ENCODE measurements around the gene STKLD1.

Gene STKLD1

GRCh38 chr9:133383438-133383837 lies 7.3 kb downstream of the STKLD1 start:
- CTCF ChIA-PET, result no interaction called here
- DNase-seq (ENCODE audit: low read depth, low spot score), result no peak
- POLR2A ChIA-PET, result no interaction called here
- no peak overlapping the region for H3K4me3 ChIP-seq (ENCODE audit: low read depth, low read length)
- TF ChIP-seq, protein P1, sequence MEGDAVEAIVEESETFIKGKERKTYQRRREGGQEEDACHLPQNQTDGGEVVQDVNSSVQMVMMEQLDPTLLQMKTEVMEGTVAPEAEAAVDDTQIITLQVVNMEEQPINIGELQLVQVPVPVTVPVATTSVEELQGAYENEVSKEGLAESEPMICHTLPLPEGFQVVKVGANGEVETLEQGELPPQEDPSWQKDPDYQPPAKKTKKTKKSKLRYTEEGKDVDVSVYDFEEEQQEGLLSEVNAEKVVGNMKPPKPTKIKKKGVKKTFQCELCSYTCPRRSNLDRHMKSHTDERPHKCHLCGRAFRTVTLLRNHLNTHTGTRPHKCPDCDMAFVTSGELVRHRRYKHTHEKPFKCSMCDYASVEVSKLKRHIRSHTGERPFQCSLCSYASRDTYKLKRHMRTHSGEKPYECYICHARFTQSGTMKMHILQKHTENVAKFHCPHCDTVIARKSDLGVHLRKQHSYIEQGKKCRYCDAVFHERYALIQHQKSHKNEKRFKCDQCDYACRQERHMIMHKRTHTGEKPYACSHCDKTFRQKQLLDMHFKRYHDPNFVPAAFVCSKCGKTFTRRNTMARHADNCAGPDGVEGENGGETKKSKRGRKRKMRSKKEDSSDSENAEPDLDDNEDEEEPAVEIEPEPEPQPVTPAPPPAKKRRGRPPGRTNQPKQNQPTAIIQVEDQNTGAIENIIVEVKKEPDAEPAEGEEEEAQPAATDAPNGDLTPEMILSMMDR (IDR thresholded peaks at IDR 0.05; ENCODE audit: insufficient read depth, low read length, missing control alignments), result no peak

- H3K4me3 ChIP-seq (ENCODE audit: low read depth, low read length), result no peak overlapping the region
- CTCF ChIA-PET, result interaction anchor here (1.2 to 1.4 kb wide), 2 partner anchors 25 to 198 kb away, joined by 3 to 4 read pairs; no protein-coding TSS in a partner anchor
- no peak for DNase-seq (ENCODE audit: low read depth, low spot score)
- TF ChIP-seq, protein P1 (IDR thresholded peaks at IDR 0.05; ENCODE audit: insufficient read depth, low read length, missing control alignments), result no peak
- POLR2A ChIA-PET, result no interaction called here
Measured at GRCh38 chr9:133384736-133385321, 8.7 kb downstream of the STKLD1 start.

DNA sequence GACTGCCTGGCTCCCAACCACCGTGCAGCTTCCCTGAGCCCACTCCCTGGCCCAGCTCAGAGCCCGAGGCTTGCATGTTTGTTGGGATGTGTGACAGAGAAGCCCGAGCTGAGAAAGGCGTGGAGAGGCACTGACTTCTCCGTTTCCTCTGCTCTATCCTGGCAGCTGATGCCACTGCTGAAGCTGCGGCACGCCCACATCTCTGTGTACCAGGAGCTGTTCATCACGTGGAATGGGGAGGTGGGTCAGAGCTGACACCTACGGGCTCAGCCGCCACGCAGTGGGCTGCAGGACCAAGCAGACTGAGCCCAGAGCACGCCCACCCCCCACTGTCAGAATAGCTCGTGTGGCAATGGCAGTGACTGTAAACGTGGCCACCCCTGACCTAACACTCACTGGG lies 9.3 kb downstream of the STKLD1 start:
- DNase-seq (ENCODE audit: low read depth, low spot score), result no peak
- ChIA-PET POLR2A (no interaction called here), CTCF (interaction anchor here (1.2 to 1.4 kb wide), 2 partner anchors 24 to 199 kb away, joined by 3 to 4 read pairs; no protein-coding TSS in a partner anchor)
- no peak overlapping the region for H3K4me3 ChIP-seq (ENCODE audit: low read depth, low read length)
- TF ChIP-seq, protein P1 (IDR thresholded peaks at IDR 0.05; ENCODE audit: insufficient read depth, low read length, missing control alignments), result no peak

DNA sequence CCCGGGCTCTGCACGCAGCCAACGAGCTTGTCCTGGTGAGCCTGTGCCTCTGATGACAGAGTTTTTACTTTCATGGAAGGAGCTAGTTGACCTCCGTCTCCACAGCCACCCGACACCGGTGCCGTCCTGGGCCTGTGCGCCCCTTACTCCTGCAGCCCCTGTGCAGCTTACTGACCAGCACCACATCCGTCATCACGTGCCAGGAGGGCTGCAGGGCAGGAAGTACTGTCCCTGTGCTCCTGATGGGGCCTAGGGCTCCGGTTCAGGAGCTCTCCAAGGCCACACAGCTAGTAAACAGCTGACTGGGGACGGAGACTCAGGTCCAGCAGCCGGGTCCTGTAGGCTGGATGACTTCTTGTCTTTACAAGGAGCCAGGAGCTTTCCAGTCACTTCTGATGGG lies 10.2 kb downstream of the STKLD1 start:
- no peak overlapping the region for H3K4me3 ChIP-seq (ENCODE audit: low read depth, low read length)
- TF ChIP-seq, protein P1 (IDR thresholded peaks at IDR 0.05; ENCODE audit: insufficient read depth, low read length, missing control alignments), result no peak
- ChIA-PET POLR2A (no interaction called here), CTCF (interaction anchor here (1.2 to 1.4 kb wide), 5 partner anchors 9 to 200 kb away, joined by 3 to 4 read pairs (median 4); partner anchors contain the start of gene STKLD1)
- DNase-seq (ENCODE audit: low read depth, low spot score), result no peak

DNA sequence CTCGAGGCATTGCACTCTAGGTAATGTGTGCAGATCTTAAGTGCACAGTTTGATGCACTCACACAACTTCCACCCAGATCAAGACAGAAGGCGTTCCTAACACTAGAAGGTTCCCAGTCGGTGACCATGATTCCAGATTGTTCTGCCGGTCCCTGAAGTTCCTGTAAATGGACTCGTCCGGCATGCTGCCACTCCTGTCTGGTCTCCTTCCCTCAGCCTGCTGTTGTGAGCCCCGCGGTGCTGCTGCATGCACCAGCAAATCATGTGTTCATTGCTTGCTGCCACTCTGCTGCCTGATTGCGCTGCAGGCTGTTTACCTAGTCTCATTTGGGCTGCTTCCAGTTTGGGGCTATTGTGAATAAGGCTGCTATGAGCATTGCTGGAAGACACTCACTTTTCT lies 11.5 kb downstream of the STKLD1 start:
- ChIA-PET CTCF (interaction anchor here (1.3 to 1.4 kb wide), 2 partner anchors 8 to 20 kb away, joined by 4 read pairs; no protein-coding TSS in a partner anchor), POLR2A (no interaction called here)
- no peak for DNase-seq (ENCODE audit: low read depth, low spot score)
- TF ChIP-seq, protein P1 (IDR thresholded peaks at IDR 0.05; ENCODE audit: insufficient read depth, low read length, missing control alignments), result no peak
- H3K4me3 ChIP-seq (ENCODE audit: low read depth, low read length), result no peak overlapping the region

GRCh38 chr9:133389025-133389557 lies 12.9 kb downstream of the STKLD1 start:
- TF ChIP-seq, protein P1 (IDR thresholded peaks at IDR 0.05; ENCODE audit: insufficient read depth, low read length, missing control alignments), result no peak
- ChIA-PET POLR2A (no interaction called here), CTCF (interaction anchor here (1.2 to 1.4 kb wide), 3 partner anchors 12 to 17 kb away, joined by 3 read pairs; no protein-coding TSS in a partner anchor)
- H3K4me3 ChIP-seq (ENCODE audit: low read depth, low read length), result no peak overlapping the region
- DNase-seq (ENCODE audit: low read depth, low spot score), result no peak

Measured in AG04449 (cell line).